ENCODE results near the gene CTSZ.

DNA sequence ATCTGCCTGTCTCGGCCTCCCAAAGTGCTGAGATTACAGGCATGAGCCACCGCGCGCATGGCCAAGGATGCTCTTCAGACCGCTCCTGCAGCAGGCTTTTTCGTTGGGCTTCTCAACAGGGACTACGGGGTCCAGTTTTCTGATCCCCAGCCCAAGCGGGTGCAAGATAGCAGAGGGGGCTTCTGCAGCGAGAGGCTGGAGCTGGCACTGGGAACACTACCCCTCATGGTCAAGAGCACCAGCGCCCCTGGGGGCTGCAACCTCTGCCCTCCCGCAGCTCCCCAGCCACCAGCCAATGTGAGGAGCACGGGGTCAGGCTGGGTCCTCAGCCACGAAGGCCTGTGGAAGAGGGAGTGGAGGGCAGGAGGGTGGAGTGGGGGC lies 6.0 kb downstream of the CTSZ start:
- TF ChIP-seq, protein P1, sequence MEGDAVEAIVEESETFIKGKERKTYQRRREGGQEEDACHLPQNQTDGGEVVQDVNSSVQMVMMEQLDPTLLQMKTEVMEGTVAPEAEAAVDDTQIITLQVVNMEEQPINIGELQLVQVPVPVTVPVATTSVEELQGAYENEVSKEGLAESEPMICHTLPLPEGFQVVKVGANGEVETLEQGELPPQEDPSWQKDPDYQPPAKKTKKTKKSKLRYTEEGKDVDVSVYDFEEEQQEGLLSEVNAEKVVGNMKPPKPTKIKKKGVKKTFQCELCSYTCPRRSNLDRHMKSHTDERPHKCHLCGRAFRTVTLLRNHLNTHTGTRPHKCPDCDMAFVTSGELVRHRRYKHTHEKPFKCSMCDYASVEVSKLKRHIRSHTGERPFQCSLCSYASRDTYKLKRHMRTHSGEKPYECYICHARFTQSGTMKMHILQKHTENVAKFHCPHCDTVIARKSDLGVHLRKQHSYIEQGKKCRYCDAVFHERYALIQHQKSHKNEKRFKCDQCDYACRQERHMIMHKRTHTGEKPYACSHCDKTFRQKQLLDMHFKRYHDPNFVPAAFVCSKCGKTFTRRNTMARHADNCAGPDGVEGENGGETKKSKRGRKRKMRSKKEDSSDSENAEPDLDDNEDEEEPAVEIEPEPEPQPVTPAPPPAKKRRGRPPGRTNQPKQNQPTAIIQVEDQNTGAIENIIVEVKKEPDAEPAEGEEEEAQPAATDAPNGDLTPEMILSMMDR (IDR thresholded peaks at IDR 0.05), result no peak
- no peak for TF ChIP-seq EZH2 (IDR thresholded peaks at IDR 0.05; ENCODE audit: borderline replicate concordance, insufficient read depth, low read depth, low read length, poor library complexity, severe bottlenecking)
